GM18505 (cell line): ENCODE results near the gene MYO19.
"Not testable (repeated sequence)": the region's sequence is repeated elsewhere in the genome, so short reads cannot be mapped to it uniquely, and the experiment has no call there.

Experiments
- ATAC-seq: cut with Tn5 transposase; IDR thresholded peaks from one replicate; pipeline ENCODE4 v1.9.1; 2021; ENCODE audit not compliant: unreplicated experiment
- POLR2A ChIP-seq: IDR thresholded peaks from 4 replicates; pipeline ENCODE4 v1.6.1; 2011; ENCODE audit warnings: borderline replicate concordance; ENCODE audit not compliant: insufficient read depth, insufficient read length; ENCODE audit errors: extremely low read depth

The MYO19 gene

DNA sequence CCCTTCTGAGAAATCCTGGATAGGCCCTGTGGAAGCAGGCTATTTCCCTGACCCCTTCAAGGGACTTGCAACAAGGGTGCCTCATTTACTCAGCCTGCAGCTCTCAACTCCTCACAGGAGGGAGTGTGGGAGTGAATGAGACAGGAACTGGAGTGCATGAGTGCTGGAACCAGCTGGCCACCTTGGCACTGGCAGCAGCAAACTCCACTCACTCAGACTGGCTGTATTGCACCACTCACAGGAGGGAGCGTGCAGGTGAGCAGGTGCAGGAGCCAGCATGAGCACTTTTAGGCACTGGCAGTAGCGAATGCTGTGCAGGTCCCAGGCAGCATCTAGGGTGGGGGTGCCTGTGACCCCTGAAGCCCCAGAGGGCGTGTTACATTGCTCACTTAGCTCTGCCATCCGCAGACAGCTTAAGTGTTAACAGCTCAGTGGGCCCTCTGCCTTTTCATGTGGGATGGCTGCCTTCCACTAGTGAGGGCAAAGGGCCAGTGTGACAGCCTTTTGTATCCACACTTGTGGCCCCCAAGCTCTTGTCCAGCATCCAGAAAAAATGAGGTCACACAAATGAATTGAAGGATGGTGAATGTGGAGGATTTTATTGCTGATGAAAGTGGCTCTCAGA lies 59.2 kb downstream of the MYO19 start:
- ATAC-seq, result no peak
- no peak for TF ChIP-seq POLR2A

DNA sequence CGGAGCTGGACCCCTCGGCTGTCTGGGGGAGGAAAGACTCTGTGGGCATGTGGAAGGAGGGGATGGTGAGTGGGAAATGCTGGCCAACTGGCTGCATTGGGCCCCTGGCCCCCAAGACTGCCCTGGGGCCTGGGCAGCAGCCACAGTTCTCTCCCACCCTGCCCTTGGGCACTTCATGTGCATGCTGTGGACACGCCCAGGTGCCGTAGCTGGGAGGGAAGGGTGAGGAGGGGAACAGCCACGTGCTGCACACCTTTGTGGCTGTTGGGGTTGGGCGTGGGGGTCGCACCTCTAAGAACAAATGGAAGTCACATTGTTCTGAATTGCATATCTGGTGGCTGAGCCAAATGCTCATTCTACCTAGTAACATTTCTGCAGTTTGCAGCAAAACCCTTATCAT lies 60.1 kb downstream of the MYO19 start:
- no peak for ATAC-seq
- TF ChIP-seq POLR2A, result no peak

DNA sequence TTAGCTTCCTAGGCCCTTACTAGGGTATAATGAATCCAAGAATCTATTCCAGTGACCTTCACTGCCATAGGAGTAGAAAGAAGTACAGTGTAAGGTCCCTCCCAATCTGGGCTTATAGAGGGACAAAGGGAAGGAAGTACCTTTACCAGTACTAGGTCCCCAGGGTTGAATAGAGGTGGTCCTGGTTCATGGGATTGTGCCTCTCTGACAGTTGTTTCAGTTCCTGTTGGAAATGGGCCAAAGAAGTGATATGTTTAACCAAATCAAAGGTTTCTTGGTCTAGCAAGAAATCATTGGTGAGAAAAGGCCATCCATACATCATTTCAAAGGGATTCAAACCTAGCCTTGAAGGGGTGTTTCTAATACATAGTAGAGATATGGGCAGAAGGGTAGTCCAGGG lies 64.2 kb downstream of the MYO19 start:
- no peak for TF ChIP-seq POLR2A
- no peak for ATAC-seq

DNA sequence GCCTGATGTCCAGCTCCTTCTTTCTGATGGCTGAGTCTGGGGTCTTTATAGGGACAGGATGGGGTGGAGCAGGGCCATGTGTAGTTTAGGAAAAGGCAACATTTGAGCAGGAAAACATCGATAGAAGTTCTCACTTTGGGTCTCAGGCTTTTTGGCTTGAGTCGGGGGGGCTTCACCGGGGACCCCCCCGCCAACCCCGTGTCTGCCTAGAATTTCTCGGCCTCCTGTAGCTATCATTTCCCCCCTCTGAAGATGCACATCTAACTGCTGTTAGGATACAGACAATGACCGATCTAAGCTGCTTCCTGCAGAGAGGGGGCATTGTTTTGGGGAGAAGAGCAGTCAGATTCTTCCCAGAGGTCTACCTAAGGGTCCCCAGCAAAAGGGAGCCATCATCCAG lies 64.9 kb downstream of the MYO19 start:
- no peak for TF ChIP-seq POLR2A
- ATAC-seq, result no peak

DNA sequence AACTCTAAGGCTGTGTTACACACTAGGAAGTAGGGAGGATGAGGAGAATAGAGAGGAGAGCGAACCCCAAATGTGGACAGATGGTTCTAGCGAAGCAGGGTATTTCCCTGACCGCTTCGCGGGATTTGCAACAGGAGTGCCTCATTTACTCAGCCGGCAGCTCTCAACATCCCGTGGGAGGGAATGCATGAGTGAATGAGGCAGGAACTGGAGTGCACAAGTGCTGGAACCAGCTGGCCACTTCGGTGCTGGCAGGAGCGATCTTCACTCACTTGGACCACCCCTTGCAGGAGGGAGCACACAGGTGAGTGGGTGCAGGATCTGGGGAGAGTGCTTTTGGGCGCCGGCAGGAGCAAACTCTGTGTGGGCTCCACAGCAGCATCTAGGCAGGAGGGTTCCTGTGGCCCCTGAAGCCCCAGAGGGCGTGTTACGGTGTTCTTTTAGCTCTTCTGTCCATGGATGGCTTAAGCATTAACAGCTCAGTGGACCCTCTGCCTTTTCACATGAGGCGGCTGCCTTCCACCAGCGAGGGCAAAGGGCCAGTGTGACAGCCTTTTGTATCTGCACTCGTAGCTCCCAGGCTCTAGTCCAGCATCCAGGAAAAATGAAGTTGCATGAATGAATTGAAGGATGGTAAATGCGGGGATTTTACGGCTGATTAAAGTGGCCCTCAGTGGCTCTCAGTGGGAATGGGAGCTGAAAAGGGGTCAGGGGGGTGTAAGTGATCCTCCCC lies 65.6 kb downstream of the MYO19 start:
- no peak for ATAC-seq
- TF ChIP-seq POLR2A, result no peak

DNA sequence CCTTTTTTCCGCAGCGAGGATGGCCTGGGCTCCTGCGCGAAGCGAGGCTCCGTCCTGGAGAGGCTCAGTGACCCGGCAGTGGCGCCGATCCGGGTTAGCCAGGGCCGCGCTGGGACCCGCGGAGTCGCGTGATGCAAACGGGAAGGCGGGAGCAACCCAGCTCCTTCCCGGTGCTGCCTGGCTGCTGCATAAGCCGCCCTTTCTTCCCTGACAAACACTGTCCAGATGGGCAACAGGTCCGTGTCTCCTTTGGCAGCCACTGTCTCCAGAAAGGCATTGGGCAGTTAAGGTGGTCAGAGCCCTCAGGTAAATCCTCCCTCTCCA lies 69.9 kb downstream of the MYO19 start:
- ATAC-seq, result no peak
- TF ChIP-seq POLR2A, result no peak

- no peak for TF ChIP-seq POLR2A
- ATAC-seq, result no peak
Measured at GRCh38 chr17:36463916-36464764, 70.5 kb downstream of the MYO19 start.

- TF ChIP-seq POLR2A, result no peak
- ATAC-seq, result no peak
Measured at GRCh38 chr17:36461330-36462110, 73.1 kb downstream of the MYO19 start.

DNA sequence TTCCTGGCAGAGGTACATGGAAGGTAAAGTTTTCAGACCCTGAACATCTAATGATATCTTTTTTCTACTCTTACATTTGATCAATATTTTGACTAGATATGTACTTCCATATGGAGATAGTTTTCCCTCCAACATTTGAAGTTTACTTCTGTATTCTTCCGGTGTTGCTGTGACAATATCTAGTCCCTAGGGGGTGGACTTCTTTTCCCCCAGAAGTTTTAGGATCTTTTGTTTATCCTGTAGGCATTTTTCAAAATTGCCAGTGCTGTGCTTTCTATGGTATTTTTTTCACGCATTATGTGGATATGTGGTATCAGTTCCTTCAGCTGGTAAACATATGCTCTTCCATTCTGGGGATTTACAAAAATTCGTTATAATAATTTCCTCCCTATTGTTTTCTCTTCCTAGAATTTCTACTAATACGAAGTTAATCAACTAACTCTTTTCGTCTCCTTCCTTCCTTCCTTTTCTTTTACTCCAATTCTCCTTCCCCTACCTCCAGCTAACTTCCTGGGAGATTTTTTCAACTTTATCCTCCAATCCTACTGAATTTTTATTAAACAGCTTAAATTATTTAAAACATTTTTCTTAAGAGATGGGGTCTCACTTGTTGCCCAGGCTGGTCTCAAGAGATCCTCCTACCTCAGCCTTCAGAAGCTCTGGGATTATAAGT lies 74.3 kb downstream of the MYO19 start:
- ATAC-seq, result no peak
- no peak for TF ChIP-seq POLR2A

DNA sequence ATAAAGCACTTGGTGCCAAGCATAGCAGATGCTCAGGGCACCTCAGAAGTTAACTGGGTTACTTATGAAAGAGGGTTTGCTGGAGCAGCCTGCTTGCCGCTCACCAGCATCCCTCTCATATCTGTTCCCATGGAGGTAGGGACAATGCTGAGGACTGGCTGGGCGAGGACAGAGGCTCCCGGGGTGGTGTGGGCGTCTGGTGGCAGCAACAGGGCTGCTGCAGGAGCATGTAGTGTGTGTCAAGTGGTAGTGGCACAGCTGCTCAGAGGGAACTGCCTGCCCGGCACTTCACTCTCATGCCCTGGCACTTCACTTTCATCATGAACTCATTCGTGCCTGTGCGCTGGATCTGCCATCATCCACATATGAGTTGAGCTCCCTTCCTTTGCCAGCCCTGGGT lies 75.1 kb downstream of the MYO19 start:
- ATAC-seq, result no peak
- no peak for TF ChIP-seq POLR2A

DNA sequence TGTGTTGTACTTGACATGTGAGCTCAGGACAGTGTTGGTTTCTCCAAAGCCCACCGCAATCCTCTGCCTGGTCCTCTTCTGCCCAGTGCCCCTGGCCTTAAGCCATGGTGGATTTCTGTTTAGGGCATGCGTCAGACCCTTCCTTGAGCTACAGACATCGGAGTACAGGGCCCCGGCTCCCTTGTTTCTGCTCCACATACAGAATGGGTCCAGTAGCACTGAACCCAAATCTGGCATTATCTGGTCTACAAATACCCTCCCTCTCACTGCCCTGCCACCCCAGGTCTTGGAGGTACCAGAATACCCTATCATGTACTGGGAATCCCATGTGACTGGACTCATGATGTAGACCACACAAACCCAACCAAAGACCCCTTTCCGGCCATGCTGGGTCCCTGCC lies 75.6 kb downstream of the MYO19 start:
- ATAC-seq, result no peak
- no peak for TF ChIP-seq POLR2A

GRCh38 chr17:36457701-36458100 lies 77.0 kb downstream of the MYO19 start:
- not testable (repeated sequence) for ATAC-seq

- ATAC-seq, result not testable (repeated sequence)
Measured at GRCh38 chr17:36452888-36453287, 81.8 kb downstream of the MYO19 start.

- not testable (repeated sequence) for ATAC-seq
Measured at GRCh38 chr17:36449997-36450396, 84.7 kb downstream of the MYO19 start.
